SJCRH30 (cell line): Measurements from ENCODE around the gene PRMT9. TPM values are rescaled to one million over a fixed set of nuclear protein-coding genes. Genes with fewer than 3 reads are reported as not detected.

Source experiments
- total RNA-seq: library from RNA; depleted of rRNA; stranded (reverse); fragments of >200 nt; shearing (Covaris generic); gene quantifications from 2 replicates; pipeline ENCODE4 v1.2.3, GENCODE V29; 2014; rRNA removed

Gene PRMT9
- total RNA-seq, 1 experiment from 2014 or later = 12.1 TPM

Other genes starting within 250 kb of the PRMT9 start
- gene EDNRA, start 203.1 kb downstream of the PRMT9 start, total RNA-seq = 1.1 TPM in 2 replicates
- 19.0 and 20.6 TPM in 2 replicates for gene TMEM184C, start 66.8 kb downstream of the PRMT9 start, total RNA-seq
- 19.9 and 25.0 TPM in 2 replicates for gene ARHGAP10, start 47.9 kb upstream of the PRMT9 start, total RNA-seq